GM13977 (cell line): Measurements from ENCODE around the gene CDK10.

Experiments
- DNase-seq: peaks from one replicate; pipeline ENCODE4 v3.0.0; 2012; ENCODE audit warnings: low spot score
- CTCF ChIP-seq: IDR thresholded peaks from 2 replicates; pipeline ENCODE4 v1.5.1; 2012; ENCODE audit warnings: mild to moderate bottlenecking, control low read depth; ENCODE audit not compliant: insufficient read depth; ENCODE audit errors: extremely low read depth, missing control alignments
- in situ Hi-C: fragments of 300-500 bp; cut with MboI; formaldehyde crosslinking; loops from one replicate; pipeline ENCODE4 v1.12.0; 2022; ENCODE audit warnings: low sequenced_read_pairs, low pct_unique_long_range_greater_than_20kb, mixed read lengths, inconsistent platforms; ENCODE audit not compliant: unreplicated experiment

CDK10 gene

GRCh38 chr16:89716493-89716892 is 30.0 kb downstream of the CDK10 start:
- in situ Hi-C loops = loop anchor here (10.0 kb wide), 1 partner anchor 148 kb away; no protein-coding TSS in a partner anchor
- no peak for DNase-seq
- TF ChIP-seq CTCF = no peak

GRCh38 chr16:89716916-89717687 is 30.6 kb downstream of the CDK10 start:
- DNase-seq = no peak
- TF ChIP-seq CTCF = no peak
- in situ Hi-C loops = loop anchor here (10.0 kb wide), 1 partner anchor 148 kb away; no protein-coding TSS in a partner anchor

DNA sequence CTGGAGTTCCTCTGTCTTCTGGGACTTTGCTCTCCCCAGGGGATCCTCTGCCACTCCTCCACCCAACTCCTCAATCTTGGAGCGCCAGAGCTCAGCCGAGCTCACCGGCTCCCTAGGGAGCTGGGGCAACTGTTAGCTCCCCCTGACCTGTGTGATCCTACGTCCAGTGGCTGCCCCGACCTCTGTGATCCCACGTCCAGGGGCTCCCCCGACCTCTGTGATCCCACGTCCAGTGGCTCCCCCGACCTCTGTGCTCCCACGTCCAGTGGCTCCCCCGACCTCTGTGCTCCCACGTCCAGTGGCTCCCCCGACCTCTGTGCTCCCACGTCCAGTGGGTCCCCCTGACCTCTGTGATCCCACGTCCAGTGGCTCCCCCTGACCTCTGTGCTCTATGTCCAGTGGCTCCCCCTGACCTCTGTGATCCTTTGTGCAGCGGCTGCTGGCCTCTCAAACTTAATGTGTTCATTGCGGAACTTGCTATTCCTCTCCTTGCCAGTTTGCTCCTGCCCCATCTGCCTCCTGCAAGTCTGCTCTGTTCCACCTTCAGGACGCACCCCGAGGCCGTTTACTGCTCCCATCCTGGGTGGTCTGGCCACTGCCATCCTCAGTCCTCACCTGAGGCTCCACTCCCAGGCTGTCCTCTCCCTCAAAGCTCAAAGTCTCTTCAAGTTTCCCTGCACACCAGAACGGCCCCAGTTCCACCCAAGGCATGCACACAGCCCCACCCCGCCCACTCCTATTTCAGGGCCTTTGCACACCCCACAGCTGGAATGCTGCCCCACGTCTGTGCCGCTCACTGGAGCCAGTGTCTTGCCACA is 31.4 kb downstream of the CDK10 start:
- no peak for DNase-seq
- no peak for TF ChIP-seq CTCF
- in situ Hi-C loops = loop anchor here (10.0 kb wide), 1 partner anchor 147 kb away; no protein-coding TSS in a partner anchor

DNA sequence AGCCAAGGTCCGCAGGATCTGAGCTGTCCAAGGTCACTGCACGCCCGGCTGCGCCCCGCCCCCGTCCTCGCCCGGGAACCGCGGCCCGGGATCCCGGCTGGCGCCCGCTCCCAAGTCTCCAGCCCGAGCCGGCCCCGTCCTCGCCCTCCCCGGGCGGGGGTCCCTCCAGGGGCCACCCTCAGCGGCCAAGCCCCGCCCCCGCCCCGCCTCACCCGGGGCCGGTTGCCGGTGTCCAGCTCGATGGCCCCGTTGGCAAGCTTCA is 34.0 kb downstream of the CDK10 start:
- no peak for TF ChIP-seq CTCF
- DNase-seq = no peak
- in situ Hi-C loops = no loop called here

- no peak for TF ChIP-seq CTCF
- peak; percentile 87 for DNase-seq
- in situ Hi-C loops = no loop called here
These were observed 34.5 kb downstream of the CDK10 start, which contains the start of the genes VPS9D1 and ZNF276 for GRCh38 chr16:89720813-89721545. Gene VPS9D1, minus strand, starts transcription at chr16:89720898. Its CDS starts 37 bp downstream, at chr16:89720861. Gene ZNF276, plus strand, starts transcription at chr16:89721537. Its CDS starts 104 bp downstream, at chr16:89721641.
